Colonic mucosa (tissue), 4 donors: ENCODE data around the gene ANKRD34C. TPM values are rescaled to one million over a fixed set of nuclear protein-coding genes. Genes with fewer than 3 reads are reported as not detected.

Experiments
- DNase-seq: peaks from one replicate; pipeline ENCODE4 v3.0.0-alpha.2; 2020
- H3K27ac ChIP-seq: fragments of 200-600 bp; one replicate; pipeline ENCODE4 v1.8.0; 2021
- H3K27me3 ChIP-seq: fragments of 200-600 bp; one replicate; pipeline ENCODE4 v1.8.0; 2021
- H3K36me3 ChIP-seq: fragments of 200-600 bp; one replicate; pipeline ENCODE4 v1.8.0; 2021
- H3K4me1 ChIP-seq: fragments of 200-600 bp; one replicate; pipeline ENCODE4 v1.8.0; 2021; ENCODE audit warnings: mild to moderate bottlenecking
- H3K4me3 ChIP-seq: fragments of 200-600 bp; one replicate; pipeline ENCODE4 v1.8.0; 2021
- H3K9ac ChIP-seq, 2 donors: one replicate each; pipeline ENCODE4 v1.7.0; 2013; ENCODE audit warnings: control low read depth in 2 of 2, low read depth in 2 of 2, low read length in 2 of 2
- H3K9me3 ChIP-seq: fragments of 200-600 bp; one replicate; pipeline ENCODE4 v1.8.0; 2021
- intact Hi-C: fragments of 100-400 bp; cut with DNase I; formaldehyde crosslinking; loops from one replicate; pipeline ENCODE4 v1.14.1; 2022
- total RNA-seq, 2 donors: library from RNA; stranded (reverse); fragmentation: NEBNext Ultra II Directional in 1 of 2; extraction: Animal tissue kit (Norgen Biotek cat#: 25700) in 1 of 2; gene quantifications; one replicate each; pipeline ENCODE4 v1.2.1, GENCODE V29; 2021
- TF ChIP-seq, protein P1 (sequence below): fragments of 200-600 bp; IDR thresholded peaks from one replicate; pipeline ENCODE4 v1.8.0; 2022; ENCODE audit warnings: antibody characterized with exemption, mild to moderate bottlenecking
- donor health status: healthy.
- donor health status: DM: no; HTN: no; CAD: no.
- donor health status: DM: no; HTN: no; CAD: no.

ANKRD34C gene
- total RNA-seq, 2 donors from 2014 or later = not detected

DNA sequence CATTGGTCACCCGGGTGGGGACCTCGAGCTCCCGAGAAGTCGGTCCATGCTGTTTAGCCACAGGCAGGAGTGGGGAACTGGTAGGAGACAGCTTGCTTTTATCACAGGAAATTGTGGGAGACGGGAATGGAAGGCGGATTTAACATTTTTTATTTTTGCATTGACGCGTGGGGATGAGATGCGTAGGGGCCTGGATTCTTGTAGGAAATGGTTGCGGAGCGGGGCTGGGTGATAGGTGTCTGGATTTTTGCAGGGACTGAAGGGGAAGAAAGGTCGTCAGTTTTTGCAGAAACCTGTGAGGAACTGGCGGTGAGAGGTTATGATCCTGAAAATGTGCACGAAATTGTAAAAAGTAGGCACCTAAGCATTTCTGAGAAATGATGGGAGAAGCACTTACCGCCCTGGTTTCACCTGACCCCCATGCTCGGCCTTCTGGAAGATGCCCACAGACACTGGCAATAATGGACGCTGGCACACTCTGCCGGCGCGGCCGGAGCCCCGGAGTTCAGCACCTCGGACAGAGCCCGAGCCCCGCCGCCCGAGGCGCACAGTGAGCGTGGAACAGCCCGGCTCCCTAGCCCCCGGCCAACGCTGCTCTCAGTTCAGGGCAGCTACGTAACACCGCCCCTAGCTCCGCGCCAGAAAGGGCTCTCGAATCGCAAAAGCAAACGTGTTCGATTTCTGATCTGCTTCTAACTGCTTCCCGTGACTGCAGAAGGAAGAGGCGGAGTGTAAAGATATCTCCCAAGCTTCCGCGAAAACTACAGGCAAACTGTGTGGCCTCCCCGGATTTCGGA lies 928 bp downstream of the ANKRD34C start:
- no peak overlapping the region for H3K4me3 ChIP-seq
- H3K27ac ChIP-seq = no peak overlapping the region
- no peak for DNase-seq
- H3K9ac ChIP-seq = no peak overlapping the region
- peaks cover 15% of the 10 kb centered on the region for H3K27me3 ChIP-seq
- TF ChIP-seq, protein P1, sequence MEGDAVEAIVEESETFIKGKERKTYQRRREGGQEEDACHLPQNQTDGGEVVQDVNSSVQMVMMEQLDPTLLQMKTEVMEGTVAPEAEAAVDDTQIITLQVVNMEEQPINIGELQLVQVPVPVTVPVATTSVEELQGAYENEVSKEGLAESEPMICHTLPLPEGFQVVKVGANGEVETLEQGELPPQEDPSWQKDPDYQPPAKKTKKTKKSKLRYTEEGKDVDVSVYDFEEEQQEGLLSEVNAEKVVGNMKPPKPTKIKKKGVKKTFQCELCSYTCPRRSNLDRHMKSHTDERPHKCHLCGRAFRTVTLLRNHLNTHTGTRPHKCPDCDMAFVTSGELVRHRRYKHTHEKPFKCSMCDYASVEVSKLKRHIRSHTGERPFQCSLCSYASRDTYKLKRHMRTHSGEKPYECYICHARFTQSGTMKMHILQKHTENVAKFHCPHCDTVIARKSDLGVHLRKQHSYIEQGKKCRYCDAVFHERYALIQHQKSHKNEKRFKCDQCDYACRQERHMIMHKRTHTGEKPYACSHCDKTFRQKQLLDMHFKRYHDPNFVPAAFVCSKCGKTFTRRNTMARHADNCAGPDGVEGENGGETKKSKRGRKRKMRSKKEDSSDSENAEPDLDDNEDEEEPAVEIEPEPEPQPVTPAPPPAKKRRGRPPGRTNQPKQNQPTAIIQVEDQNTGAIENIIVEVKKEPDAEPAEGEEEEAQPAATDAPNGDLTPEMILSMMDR = no peak
- intact Hi-C loops = no loop called here
- no peaks in the 10 kb centered on the region for H3K9me3 ChIP-seq
- no peaks in the 10 kb centered on the region for H3K36me3 ChIP-seq
- no peaks in the 10 kb centered on the region for H3K4me1 ChIP-seq

- Histone ChIP-seq H3K9ac (no peak overlapping the region), H3K27me3 (no peaks in the 10 kb centered on the region), H3K9me3 (no peaks in the 10 kb centered on the region), H3K4me3 (no peak overlapping the region), H3K4me1 (no peaks in the 10 kb centered on the region), H3K27ac (no peak overlapping the region), H3K36me3 (no peaks in the 10 kb centered on the region)
- TF ChIP-seq, protein P1 = no peak
- DNase-seq = no peak
- intact Hi-C loops = no loop called here
Observed at GRCh38 chr15:79290642-79291275, 8.2 kb downstream of the ANKRD34C start.

GRCh38 chr15:79292011-79292410 lies 9.5 kb downstream of the ANKRD34C start:
- intact Hi-C loops = no loop called here
- no peak overlapping the region for H3K4me3 ChIP-seq
- no peak for DNase-seq
- no peak overlapping the region for H3K27ac ChIP-seq
- no peaks in the 10 kb centered on the region for H3K9me3 ChIP-seq
- H3K9ac ChIP-seq = no peak overlapping the region
- no peaks in the 10 kb centered on the region for H3K27me3 ChIP-seq
- no peaks in the 10 kb centered on the region for H3K4me1 ChIP-seq
- H3K36me3 ChIP-seq = no peaks in the 10 kb centered on the region
- TF ChIP-seq, protein P1 = no peak

DNA sequence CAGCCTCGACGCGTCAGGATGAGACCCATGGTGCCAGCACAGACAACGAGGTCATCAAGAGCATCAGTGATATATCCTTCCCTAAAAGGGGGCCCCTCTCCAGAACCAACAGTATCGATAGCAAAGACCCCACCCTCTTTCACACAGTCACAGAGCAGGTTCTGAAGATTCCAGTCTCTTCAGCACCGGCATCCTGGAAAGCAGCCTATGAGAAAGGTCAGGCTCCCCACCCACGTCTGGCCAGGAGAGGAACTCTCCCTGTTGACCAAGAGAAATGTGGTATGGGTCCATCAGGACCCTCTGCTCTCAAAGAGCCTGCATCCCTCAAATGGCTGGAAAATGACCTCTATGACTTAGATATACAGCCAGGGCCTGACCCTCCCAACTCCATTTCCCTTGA lies 11.6 kb downstream of the ANKRD34C start:
- H3K27ac ChIP-seq = no peak overlapping the region
- no peaks in the 10 kb centered on the region for H3K4me1 ChIP-seq
- no peaks in the 10 kb centered on the region for H3K27me3 ChIP-seq
- intact Hi-C loops = no loop called here
- H3K4me3 ChIP-seq = no peak overlapping the region
- H3K36me3 ChIP-seq = no peaks in the 10 kb centered on the region
- TF ChIP-seq, protein P1 = no peak
- no peaks in the 10 kb centered on the region for H3K9me3 ChIP-seq
- no peak for DNase-seq
- no peak overlapping the region for H3K9ac ChIP-seq

GRCh38 chr15:79296583-79296982 lies 14.1 kb downstream of the ANKRD34C start:
- TF ChIP-seq, protein P1 = no peak
- H3K27me3 ChIP-seq = no peaks in the 10 kb centered on the region
- no peaks in the 10 kb centered on the region for H3K36me3 ChIP-seq
- no peaks in the 10 kb centered on the region for H3K9me3 ChIP-seq
- no peak overlapping the region for H3K27ac ChIP-seq
- no peaks in the 10 kb centered on the region for H3K4me1 ChIP-seq
- DNase-seq = no peak
- H3K4me3 ChIP-seq = no peak overlapping the region
- intact Hi-C loops = no loop called here
- H3K9ac ChIP-seq = no peak overlapping the region
